Stomach (tissue), 9 donors: Measurements from ENCODE around the gene GRIA1. TPM values are rescaled to one million over a fixed set of nuclear protein-coding genes. Genes with fewer than 3 reads are reported as not detected.

Experiments
- DNase-seq, 2 donors: peaks; one replicate each; pipeline versions ENCODE4 v3.0.0 to v3.0.0-alpha.2; 2013 to 2019
- H3K27ac ChIP-seq, 5 donors: fragments of 200-600 bp in 4 of 5; sonication (generic) in 4 of 5; one replicate each; pipeline ENCODE4 v1.5.1; 2013 to 2019; ENCODE audit warnings: mild to moderate bottlenecking in 1 of 5, moderate library complexity in 1 of 5
- H3K27me3 ChIP-seq, 3 donors: fragments of 200-600 bp; sonication (generic); one replicate each; pipeline ENCODE4 v1.5.1; 2017 to 2019; ENCODE audit warnings: mixed run types in 1 of 3
- H3K36me3 ChIP-seq, 4 donors: fragments of 200-600 bp; sonication (generic); 1 replicate in 3 of 4; 2 replicates in 1 of 4; pipeline ENCODE4 v1.5.1; 2016 to 2019
- H3K4me1 ChIP-seq, 4 donors: fragments of 200-600 bp; sonication (generic); one replicate each; pipeline ENCODE4 v1.5.1; 2016 to 2019
- H3K4me3 ChIP-seq, 4 donors: fragments of 200-600 bp; sonication (generic) in 3 of 4; one replicate each; pipeline ENCODE4 v1.5.1; 2016 to 2019; ENCODE audit warnings: mild to moderate bottlenecking in 1 of 4
- H3K9me3 ChIP-seq, 4 donors: fragments of 200-600 bp; sonication (generic); one replicate each; pipeline ENCODE4 v1.5.1; 2016 to 2019
- EP300 ChIP-seq: sonication (generic); formaldehyde crosslinking; IDR thresholded peaks from one replicate; pipeline ENCODE4 v1.6.1; 2017; ENCODE audit warnings: antibody characterized with exemption
- POLR2A ChIP-seq, 4 donors: fragments of 450-650 bp; IDR thresholded peaks; one replicate each; pipeline ENCODE4 v1.6.1; 2016; ENCODE audit warnings: antibody characterized with exemption in 4 of 4, control low read depth in 2 of 4, mild to moderate bottlenecking in 1 of 4, moderate library complexity in 1 of 4
- POLR2AphosphoS5 ChIP-seq, 3 donors: sonication (generic); formaldehyde crosslinking; IDR thresholded peaks; one replicate each; pipeline ENCODE4 v1.6.1; 2016; ENCODE audit warnings: antibody characterized with exemption in 3 of 3
- WGBS, 5 donors: extraction: QIAGEN DNeasy Blood & Tissue Kit in 3 of 5; methylation state at CpG; one replicate each; pipeline versions ENCODE4 v1.1.5 to v1.1.7; 2013 to 2018; 5-methylcytosine and 5-hydroxymethylcytosine counted together
- intact Hi-C: fragments of 100-400 bp; cut with DNase I; formaldehyde crosslinking; loops from one replicate; pipeline ENCODE4 v1.15.1; 2023; ENCODE audit warnings: low total_unique reads
- polyA plus RNA-seq, 3 donors: library from polyadenylated mRNA; stranded (reverse); fragments of 200-250 nt; gene quantifications; one replicate each; pipeline ENCODE4 v1.2.3, GENCODE V29; 2013
- total RNA-seq, 5 donors: library from RNA; depleted of rRNA; stranded (reverse); fragments of >200 nt; gene quantifications; one replicate each; pipeline versions ENCODE4 v1.1.0 to v1.2.3, GENCODE V29; 2014 to 2016
- TF ChIP-seq, protein P1 (sequence below), 7 experiments: fragments of 450-650 bp in 4 of 7; fragments of 200-600 bp in 3 of 7; sonication (generic) in 3 of 7; IDR thresholded peaks; one replicate each; pipeline ENCODE4 v1.5.1; 2016 to 2019; ENCODE audit warnings: antibody characterized with exemption in 7 of 7, control low read depth in 2 of 7, mild to moderate bottlenecking in 1 of 7
- donor health status: healthy with polysubstance abuse.
- donor health status: Bipolar disorder and iron deficiency.
- donor health status: healthy.

GRIA1 gene
- total and polyA plus RNA-seq, 8 donors = 0.03 to 2.6 (median 0.29) TPM; not detected in 3

DNA sequence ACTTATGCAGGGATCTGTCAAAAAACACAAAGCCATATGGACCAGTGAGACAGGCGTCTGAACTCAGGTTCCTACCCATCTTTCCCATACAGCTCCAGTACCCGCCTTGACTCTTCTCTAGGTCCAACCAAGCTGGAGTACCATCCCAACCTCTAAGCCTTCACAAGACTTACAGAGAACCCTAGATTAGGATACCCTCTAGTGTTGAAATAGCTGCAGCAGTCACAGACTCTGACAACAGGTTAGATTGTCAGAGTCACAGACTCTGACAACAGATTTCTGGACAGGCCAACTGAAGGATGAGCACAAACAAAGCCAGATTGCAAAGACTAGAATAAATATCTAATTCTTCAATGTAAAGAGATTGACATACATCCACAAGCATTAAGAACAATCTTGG is 266.1 kb downstream of the GRIA1 start:
- no peak overlapping the region for H3K27ac ChIP-seq
- peaks cover 0 to 18% (median 13%) of the 10 kb centered on the region in 4 donors for H3K9me3 ChIP-seq
- no peak for DNase-seq
- intact Hi-C loops = no loop called here
- no peak for TF ChIP-seq POLR2AphosphoS5 (IDR thresholded peaks at IDR 0.05)
- no peaks in the 10 kb centered on the region for H3K36me3 ChIP-seq
- no peak overlapping the region for H3K4me3 ChIP-seq
- H3K27me3 ChIP-seq = no peaks in the 10 kb centered on the region
- WGBS, 5 donors = 85 to 98% (median 93%) methylated on average over 2 of the region's 2 CpGs
- no peaks in the 10 kb centered on the region for H3K4me1 ChIP-seq

DNA sequence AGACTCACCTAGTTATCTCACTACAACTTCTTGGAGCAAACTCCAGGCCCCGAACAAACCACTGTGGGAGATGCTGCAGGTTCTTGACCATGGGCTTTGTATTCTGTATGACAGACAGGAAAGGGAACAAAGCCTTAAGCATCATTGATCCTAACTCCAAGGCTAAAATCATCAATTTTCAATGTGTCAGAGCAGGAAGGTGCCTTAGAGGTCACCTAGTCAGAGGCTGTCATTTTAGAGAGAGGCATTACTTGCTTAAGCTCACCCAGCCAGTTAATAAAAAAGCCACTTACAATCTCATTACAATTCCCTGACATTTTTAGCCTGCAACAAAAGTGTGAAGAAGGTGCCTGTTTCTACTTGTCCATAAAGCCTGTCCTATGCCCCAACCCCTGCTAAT is 275.5 kb downstream of the GRIA1 start:
- no peaks in the 10 kb centered on the region for H3K27me3 ChIP-seq
- H3K4me1 ChIP-seq = no peaks in the 10 kb centered on the region
- intact Hi-C loops = no loop called here
- H3K36me3 ChIP-seq = no peaks in the 10 kb centered on the region
- H3K9me3 ChIP-seq = no peaks in the 10 kb centered on the region
- H3K27ac ChIP-seq = no peak overlapping the region
- no peak overlapping the region for H3K4me3 ChIP-seq
- TF ChIP-seq POLR2AphosphoS5 (IDR thresholded peaks at IDR 0.05) (no peak), EP300 (no peak), POLR2A (IDR thresholded peaks at IDR 0.05) (no peak)
- TF ChIP-seq, protein P1, sequence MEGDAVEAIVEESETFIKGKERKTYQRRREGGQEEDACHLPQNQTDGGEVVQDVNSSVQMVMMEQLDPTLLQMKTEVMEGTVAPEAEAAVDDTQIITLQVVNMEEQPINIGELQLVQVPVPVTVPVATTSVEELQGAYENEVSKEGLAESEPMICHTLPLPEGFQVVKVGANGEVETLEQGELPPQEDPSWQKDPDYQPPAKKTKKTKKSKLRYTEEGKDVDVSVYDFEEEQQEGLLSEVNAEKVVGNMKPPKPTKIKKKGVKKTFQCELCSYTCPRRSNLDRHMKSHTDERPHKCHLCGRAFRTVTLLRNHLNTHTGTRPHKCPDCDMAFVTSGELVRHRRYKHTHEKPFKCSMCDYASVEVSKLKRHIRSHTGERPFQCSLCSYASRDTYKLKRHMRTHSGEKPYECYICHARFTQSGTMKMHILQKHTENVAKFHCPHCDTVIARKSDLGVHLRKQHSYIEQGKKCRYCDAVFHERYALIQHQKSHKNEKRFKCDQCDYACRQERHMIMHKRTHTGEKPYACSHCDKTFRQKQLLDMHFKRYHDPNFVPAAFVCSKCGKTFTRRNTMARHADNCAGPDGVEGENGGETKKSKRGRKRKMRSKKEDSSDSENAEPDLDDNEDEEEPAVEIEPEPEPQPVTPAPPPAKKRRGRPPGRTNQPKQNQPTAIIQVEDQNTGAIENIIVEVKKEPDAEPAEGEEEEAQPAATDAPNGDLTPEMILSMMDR (IDR thresholded peaks at IDR 0.05) = no peak
- 54 to 75% (median 62%) methylated on average over 1 of the region's 1 CpG for WGBS, 5 donors
- DNase-seq = no peak

DNA sequence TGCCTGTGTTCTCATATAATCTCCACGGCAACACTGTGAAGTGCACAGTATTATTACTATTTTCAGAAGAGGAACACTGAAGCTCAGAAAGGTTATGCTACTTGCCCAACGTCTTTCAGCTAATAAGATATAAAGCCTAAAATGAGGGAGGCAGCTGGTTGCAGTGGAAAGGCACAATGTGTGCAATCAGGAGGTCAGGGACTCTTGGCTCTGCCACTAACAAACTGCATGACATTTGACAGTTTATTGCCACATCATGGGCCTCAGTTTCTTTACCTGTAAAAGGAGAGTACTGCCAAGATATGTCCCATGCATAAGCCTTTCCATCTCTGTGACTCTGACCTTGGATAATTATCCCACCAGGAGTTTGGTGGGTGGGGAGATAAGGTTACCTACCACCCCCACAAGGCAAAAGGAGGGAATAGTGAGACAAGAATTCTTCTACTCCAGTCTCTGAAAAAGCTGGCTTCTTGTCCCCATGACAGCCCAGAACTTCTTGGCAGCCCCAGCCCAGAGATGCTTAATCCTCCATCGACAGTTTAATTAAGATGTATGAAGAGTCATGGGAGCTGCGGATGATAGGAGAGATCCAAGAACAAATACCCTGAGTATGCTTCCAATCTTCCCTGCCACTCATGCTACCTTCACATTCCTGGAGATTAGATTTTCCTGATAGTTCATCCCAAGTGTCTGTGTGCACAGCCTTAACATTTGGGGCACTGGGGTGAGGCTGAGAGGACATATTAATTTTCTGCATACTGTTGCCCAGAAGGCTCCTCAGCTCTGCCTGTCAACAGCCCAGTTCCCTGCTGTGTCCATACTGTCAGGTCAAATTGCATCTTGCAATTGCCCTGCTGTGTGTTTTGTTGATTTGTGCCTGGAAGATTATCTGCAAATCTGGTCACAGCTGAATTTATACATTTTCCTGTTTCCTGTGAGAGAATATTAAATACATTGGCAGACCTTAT is 277.0 kb downstream of the GRIA1 start:
- no peak overlapping the region for H3K27ac ChIP-seq
- 51 to 69% (median 55%) methylated on average over 4 of the region's 4 CpGs for WGBS, 5 donors
- TF ChIP-seq POLR2A (IDR thresholded peaks at IDR 0.05) (no peak), POLR2AphosphoS5 (IDR thresholded peaks at IDR 0.05) (no peak), EP300 (no peak)
- TF ChIP-seq, protein P1 (IDR thresholded peaks at IDR 0.05) = no peak
- H3K27me3 ChIP-seq = no peaks in the 10 kb centered on the region
- intact Hi-C loops = no loop called here
- no peak overlapping the region for H3K4me3 ChIP-seq
- no peaks in the 10 kb centered on the region for H3K36me3 ChIP-seq
- H3K4me1 ChIP-seq = no peaks in the 10 kb centered on the region
- no peaks in the 10 kb centered on the region for H3K9me3 ChIP-seq
- DNase-seq = no peak

DNA sequence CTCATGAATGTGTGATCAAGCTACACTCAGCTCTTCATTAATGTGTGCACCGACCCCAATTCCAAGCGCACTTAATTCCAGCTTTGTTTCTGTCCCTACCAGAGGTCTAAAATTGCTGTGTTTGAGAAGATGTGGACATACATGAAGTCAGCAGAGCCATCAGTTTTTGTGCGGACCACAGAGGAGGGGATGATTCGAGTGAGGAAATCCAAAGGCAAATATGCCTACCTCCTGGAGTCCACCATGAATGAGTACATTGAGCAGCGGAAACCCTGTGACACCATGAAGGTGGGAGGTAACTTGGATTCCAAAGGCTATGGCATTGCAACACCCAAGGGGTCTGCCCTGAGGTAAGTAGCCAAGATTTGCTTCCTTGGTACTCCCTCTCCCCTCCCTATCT is 279.6 kb downstream of the GRIA1 start:
- no peaks in the 10 kb centered on the region for H3K36me3 ChIP-seq
- DNase-seq = no peak
- H3K4me3 ChIP-seq = no peak overlapping the region
- TF ChIP-seq, protein P1 (IDR thresholded peaks at IDR 0.05) = no peak
- TF ChIP-seq EP300 (no peak), POLR2A (IDR thresholded peaks at IDR 0.05) (no peak), POLR2AphosphoS5 (IDR thresholded peaks at IDR 0.05) (no peak)
- H3K9me3 ChIP-seq = no peaks in the 10 kb centered on the region
- H3K27ac ChIP-seq = no peak overlapping the region
- H3K4me1 ChIP-seq = no peaks in the 10 kb centered on the region
- 78 to 91% (median 89%) methylated on average over 5 of the region's 5 CpGs for WGBS, 5 donors
- intact Hi-C loops = no loop called here
- no peaks in the 10 kb centered on the region for H3K27me3 ChIP-seq

DNA sequence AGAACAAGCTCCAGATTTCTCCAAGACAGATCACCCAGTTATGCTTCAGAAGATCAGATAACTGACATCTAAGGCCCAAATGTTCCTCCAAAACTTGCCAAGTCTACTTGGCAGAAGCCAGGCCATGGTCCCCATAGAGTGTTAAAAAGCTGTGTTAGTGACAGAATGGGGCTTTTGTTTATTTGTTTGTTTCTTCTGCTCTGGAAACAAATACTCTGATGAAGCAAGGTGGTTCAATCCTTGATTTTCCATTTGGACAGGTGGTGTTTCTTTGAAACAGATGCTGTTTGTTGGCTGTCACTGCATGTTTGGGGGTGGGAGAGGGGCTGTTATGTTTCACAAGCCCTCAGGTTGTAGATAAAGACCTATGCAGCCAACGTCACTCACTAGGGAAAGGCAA is 284.2 kb downstream of the GRIA1 start:
- DNase-seq = no peak
- no peak overlapping the region for H3K27ac ChIP-seq

More for the DNA sequence above, 284.2 kb downstream of the GRIA1 start:
- 8 to 57% (median 33%) methylated on average over 1 of the region's 1 CpG for WGBS, 5 donors
- intact Hi-C loops = no loop called here
- no peaks in the 10 kb centered on the region for H3K27me3 ChIP-seq
- H3K9me3 ChIP-seq = no peaks in the 10 kb centered on the region
- no peak for TF ChIP-seq POLR2AphosphoS5 (IDR thresholded peaks at IDR 0.05)
- TF ChIP-seq, protein P1 (IDR thresholded peaks at IDR 0.05) = no peak
- no peak for TF ChIP-seq POLR2A (IDR thresholded peaks at IDR 0.05)
- no peak for TF ChIP-seq EP300
- no peaks in the 10 kb centered on the region for H3K4me1 ChIP-seq
- H3K4me3 ChIP-seq = no peak overlapping the region
- no peaks in the 10 kb centered on the region for H3K36me3 ChIP-seq
